Left kidney (tissue), 8 donors: ENCODE data around the gene AAMDC. TPM values are rescaled to one million over a fixed set of nuclear protein-coding genes. Genes with fewer than 3 reads are reported as not detected.

Experiments
- DNase-seq: peaks from one replicate; pipeline ENCODE4 v3.0.0-alpha.2; 2013
- long read RNA-seq, 8 donors: transcript quantifications; one replicate each; lab custom pipeline, GENCODE V29; 2026
- polyA plus RNA-seq: library from polyadenylated mRNA; unstranded; fragments of 120-200 nt; gene quantifications from one replicate; pipeline ENCODE4 v1.2.1, GENCODE V29; 2013; ENCODE audit not compliant: insufficient read length

The AAMDC gene
- polyA plus RNA-seq, result 49.3 TPM
- long read RNA-seq, donor 1, transcript AAMDC-202 (4 exons, 531 nt), result major isoform, 16 of 29 reads
- long read RNA-seq, donor 1, transcript AAMDC-206 (5 exons, 579 nt), result minor isoform, 7 of 29 reads
- long read RNA-seq, donor 1, partial matches to known transcripts, result 6 of 29 reads
- long read RNA-seq, donor 1, other reads (novel, unspliced or antisense), result 0 of 29 reads
- long read RNA-seq, donor 2, transcript AAMDC-202 (4 exons, 531 nt), result major isoform, 18 of 27 reads
- long read RNA-seq, donor 2, transcript AAMDC-206 (5 exons, 579 nt), result minor isoform, 9 of 27 reads
- long read RNA-seq, donor 2, partial matches to known transcripts, result 0 of 27 reads
- long read RNA-seq, donor 2, other reads (novel, unspliced or antisense), result 0 of 27 reads
- long read RNA-seq, donor 3, transcript AAMDC-202 (4 exons, 531 nt), result major isoform, 8 of 19 reads
- long read RNA-seq, donor 3, transcript AAMDC-206 (5 exons, 579 nt), result minor isoform, 6 of 19 reads
- long read RNA-seq, donor 3, partial matches to known transcripts, result 5 of 19 reads
- long read RNA-seq, donor 3, other reads (novel, unspliced or antisense), result 0 of 19 reads
- long read RNA-seq, donor 4, partial matches to known transcripts, result 0 of 4 reads
- long read RNA-seq, donor 4, other reads (novel, unspliced or antisense), result 0 of 4 reads
- long read RNA-seq, donor 5, transcript AAMDC-202 (4 exons, 531 nt), result major isoform, 24 of 69 reads
- long read RNA-seq, donor 5, transcript AAMDC-206 (5 exons, 579 nt), result minor isoform, 14 of 69 reads
- long read RNA-seq, donor 5, partial matches to known transcripts, result 17 of 69 reads
- long read RNA-seq, donor 5, other reads (novel, unspliced or antisense), result 12 of 69 reads
- long read RNA-seq, donor 6, transcript AAMDC-206 (5 exons, 579 nt), result major isoform, 14 of 23 reads
- long read RNA-seq, donor 6, transcript AAMDC-202 (4 exons, 531 nt), result minor isoform, 8 of 23 reads
- long read RNA-seq, donor 6, partial matches to known transcripts, result 0 of 23 reads
- long read RNA-seq, donor 6, other reads (novel, unspliced or antisense), result 0 of 23 reads
- long read RNA-seq, donor 7, transcript AAMDC-202 (4 exons, 531 nt), result major isoform, 21 of 43 reads
- long read RNA-seq, donor 7, transcript AAMDC-206 (5 exons, 579 nt), result minor isoform, 12 of 43 reads
- long read RNA-seq, donor 7, partial matches to known transcripts, result 10 of 43 reads
- long read RNA-seq, donor 7, other reads (novel, unspliced or antisense), result 0 of 43 reads
- long read RNA-seq, donor 8, transcript AAMDC-202 (4 exons, 531 nt), result major isoform, 6 of 11 reads
- long read RNA-seq, donor 8, partial matches to known transcripts, result 0 of 11 reads
- long read RNA-seq, donor 8, other reads (novel, unspliced or antisense), result 0 of 11 reads

DNA sequence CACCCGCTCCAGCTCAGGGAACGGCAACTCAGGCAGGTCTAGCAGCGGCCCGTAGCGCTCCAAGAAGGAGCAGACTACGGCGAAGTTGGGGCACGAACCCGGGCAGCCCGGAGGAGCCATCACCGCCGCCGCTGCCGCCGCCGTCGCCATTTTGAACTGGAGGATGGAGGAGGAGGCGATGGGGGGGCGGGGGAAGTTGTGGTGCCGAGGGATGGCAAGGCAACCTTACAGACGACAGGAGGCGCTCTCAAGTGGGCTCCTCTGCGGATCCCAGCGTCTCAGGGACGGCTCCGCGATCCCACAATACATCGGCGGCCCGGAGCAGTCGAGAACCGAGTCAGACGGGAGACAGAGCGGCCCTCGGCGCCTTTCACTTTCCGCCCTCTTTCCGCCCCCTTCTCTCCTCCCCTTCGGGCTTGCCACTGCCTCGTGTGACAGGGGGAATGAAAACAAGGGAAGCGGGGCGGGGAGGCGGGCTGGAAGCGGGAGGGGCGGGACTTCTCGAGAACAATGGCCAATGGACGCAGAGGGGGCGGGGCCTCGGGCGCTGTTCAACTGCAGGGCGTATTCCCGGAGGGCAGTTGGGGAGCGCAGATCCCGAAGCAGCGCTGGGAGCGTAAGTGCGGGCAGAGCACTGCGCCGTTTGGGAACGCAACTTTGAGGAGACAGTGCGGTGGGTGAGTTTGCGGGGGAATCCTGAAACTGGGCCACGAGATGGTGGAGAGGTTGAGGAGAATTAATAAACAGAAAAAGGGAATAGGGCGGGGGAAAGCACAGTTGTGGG lies at the start of gene AAMDC, which contains the start of gene RSF1:
Gene AAMDC (plus strand): TSS at position 580 of the 784 bp plus-strand sequence. CDS start 21,353 bp downstream, outside the sequence.
Gene RSF1 (minus strand): TSS at position 158 of the 784 bp plus-strand sequence. CDS start 8 bp downstream, at position 150.
- peak; percentile 98 for DNase-seq

DNA sequence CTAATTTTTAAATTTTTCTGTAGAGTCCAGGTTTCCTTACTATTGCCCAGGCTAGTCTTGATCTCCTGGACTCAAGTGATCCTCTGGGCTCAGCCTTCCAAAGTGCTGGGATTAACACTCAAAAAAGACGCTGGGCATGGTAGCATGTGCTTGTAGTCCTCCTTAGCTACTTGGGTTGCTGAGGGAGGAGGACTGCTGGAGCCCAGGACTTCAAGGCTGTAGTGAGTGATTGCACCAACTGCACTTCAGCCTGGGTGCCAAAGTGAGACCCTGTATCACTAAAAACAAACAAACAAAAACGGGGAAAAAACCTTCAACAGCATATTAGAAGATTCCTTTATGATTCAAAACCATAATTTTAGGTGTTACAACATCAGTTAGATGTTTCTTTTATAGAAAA lies 45.0 kb upstream of the AAMDC start:
- no peak for DNase-seq

DNA sequence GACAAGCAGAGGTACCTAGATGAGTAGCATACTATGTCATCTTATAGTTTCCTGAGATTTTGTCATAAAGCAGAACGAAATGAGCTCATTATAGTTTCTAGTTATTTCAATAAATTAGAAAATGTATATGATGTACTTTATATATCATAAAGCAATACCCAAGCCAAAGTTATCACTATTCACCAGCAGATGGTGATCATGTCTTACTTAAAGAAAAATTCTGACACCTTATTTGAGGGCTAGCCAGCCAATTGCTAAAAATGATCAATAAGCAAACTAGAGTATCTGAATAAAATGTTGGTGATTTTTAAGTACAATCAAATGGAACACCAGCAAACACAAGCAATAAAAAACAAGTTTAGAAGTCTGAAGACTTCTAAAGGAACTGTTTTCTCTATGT lies 44.5 kb upstream of the AAMDC start:
- DNase-seq, result no peak

DNA sequence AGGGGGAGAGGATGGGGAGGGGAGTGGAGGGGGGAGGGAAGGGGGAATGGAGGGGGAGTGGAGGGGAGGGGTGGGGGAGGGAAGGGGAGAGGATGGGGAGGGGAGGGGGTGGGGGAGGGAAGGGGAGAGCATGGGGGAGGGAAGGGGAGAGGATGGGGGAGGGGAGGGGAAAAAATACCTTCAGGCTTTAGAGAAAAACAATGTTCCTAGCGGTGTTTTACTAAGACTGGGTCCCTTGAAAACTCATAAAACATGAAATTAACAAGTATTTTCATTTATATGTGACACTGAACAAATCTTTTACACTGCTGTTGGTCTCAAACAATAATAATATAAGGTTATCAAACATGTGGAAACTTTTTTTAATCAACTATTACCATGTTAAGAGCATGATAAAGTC lies 42.8 kb upstream of the AAMDC start:
- DNase-seq, result no peak

DNA sequence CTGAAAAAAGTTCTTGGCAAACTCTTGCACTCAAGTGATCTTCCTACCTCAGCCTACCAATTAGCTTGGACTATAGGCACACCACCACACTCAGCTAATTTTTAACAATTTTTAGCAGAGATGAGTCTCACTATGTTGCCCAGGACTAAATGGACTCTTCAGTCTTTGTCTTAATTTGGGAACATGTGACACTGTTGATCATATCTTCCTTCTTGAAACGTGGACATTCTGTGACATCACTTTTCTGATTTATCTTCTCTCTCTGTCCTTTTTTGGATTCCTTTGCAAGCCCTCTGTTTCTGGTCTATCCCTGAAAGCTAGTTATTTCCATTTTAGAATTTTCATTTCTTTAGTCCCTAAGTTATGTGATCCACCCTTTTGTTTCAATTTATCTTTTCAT lies 42.4 kb upstream of the AAMDC start:
- no peak for DNase-seq

DNA sequence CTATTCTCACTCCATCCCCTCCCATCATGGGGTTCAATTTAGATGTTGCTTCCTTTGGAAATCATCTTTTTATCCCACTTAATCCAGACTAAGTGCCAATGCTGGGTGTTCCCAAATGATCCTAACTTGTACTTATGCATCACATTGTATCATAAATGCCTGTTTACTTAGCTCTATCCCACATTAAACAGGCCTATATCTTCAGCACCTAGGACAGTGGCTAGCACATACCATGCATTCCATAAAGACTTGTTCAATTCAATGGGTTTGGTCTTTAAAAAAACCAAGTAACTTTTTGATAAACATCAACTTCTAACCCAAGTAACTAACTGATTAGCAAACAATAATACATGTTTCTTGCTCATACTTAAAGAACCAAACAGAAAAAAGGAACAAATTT lies 41.0 kb upstream of the AAMDC start:
- DNase-seq, result peak; percentile 28

DNA sequence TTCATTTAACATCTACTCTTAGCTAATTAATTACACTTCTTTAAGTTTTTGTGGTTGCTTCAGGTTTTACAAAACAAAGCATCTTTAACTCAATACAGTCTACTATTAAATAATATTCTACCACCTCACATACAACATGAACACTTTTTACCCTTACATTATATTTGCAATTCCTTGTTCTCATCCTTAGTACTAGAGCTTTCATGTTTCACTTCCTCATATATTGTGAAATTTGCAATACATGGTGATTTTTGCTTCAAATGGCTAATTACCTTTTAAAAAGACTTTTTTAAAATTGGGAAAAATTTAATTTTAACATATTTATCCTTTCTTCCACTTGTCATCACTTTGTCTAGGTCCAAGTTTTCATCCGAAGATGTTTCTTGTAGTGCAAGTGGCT lies 37.9 kb upstream of the AAMDC start:
- DNase-seq, result no peak

DNA sequence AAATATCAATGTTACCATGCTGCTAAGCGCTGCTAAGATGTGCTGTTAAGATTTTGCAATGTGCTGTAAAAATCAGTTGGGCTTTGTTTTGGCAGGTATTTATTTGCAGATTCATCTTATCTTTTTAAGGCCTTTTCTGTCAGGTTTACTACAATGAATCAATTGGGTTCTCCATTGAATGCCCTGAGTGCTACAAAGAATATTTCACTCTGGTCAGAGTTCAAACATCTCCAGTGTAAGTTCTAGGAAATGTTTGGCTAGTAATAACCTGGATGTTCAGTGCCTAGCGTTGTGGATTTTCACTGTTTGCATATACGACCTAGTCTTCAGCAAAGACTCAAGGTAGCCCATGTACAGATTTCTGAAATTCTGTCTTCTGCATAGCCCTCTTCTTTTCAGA lies 36.4 kb upstream of the AAMDC start:
- DNase-seq, result no peak

DNA sequence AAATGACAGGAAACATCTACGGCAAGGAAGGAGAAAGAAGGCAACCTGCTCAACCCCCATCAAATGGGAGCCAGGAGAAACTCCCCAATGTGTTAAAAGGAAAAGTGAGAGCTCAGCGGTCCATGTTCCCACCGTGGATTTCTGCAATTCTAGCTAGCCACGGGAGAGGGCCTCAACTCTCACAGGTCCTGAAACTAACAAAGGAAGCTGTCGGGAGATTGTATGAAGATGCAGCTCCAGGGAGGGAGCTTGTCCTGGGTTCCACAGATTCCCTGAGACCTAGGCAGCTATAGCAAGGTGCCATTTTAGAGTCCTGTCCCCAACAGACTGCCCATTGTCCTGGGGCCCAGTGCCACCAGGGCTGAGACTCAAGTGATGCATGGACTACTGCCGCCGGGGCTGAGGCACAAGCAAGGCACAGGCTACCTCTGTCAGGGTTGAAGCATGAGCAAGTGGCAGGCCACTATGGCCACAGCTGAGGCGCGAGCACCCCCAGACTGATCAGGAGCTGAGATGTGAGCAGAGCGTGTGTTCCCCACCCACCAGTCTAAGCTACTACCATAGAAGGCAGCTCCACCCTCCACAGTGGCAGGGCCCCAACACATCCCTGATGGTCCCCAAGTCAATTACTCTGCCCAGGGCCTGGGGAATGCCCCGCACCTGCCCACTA lies 31.7 kb upstream of the AAMDC start:
- no peak for DNase-seq

DNA sequence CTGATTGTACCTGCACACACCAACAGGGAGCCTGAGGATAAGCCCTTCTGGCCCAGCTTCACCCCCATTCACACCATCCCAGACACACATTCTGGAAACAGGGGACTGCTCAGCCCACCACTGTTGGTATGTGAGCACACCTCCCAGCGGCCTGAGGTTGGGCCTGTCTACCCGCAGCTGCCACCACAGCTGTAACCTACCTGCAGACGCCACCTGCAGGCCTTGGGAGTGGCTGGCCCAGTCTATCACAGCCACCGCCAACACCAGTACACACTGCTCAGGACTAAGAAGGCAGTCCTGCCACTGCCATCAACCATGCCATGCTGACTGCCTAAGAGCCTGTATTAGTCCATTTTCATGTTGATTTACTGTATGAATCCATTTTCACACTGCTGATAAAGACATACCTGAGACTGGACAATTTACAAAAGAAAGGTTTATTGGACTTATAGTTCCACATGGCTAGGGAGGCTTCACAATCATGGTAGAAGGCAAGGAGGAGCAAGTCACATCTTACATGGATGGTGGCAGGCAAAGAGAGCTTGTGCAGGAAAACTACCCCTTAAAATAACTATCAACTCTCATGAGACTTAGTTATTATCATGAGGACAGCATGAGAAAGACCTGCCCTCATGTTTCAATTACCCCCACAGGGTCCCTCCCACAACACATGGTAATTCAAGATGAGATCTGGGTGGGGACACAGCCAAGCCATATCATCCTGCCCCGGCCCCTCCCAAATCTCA lies 31.0 kb upstream of the AAMDC start:
- no peak for DNase-seq

DNA sequence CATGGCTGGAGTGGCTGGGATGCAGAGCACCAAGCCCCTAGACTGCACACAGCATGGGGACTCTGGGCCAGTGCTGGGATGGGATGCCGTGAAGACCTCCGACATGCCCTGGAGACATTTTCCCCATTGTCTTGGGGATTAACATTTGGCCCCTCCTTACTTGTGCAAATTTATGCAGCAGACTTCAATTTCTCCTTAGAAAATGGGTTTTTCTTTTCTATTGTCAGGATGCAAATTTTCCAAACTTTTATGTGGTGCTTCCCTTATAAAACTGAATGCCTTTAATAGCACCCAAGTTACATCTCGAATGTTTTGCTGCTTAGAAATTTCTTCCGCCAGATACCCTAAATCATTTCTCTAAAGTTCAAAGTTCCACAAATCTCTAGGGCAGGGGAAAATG lies 29.6 kb upstream of the AAMDC start:
- DNase-seq, result no peak

DNA sequence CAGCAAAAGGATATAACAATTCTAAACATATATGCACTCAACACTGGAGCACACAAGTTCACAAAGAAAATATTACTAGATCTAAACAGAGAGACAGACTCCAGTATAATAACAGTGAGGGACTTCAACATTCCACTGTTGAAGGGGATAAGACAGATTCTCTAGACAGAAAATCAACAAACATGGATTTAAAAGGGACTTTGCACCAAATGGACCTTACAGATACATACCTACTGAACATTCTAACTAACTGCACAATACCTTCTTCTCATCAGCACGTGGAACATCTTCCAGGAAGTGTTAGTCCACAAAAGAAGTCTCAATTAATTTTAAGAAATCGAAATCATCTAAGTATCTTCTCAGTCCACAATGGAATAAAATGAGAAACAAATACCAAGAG lies 27.0 kb upstream of the AAMDC start:
- DNase-seq, result no peak

DNA sequence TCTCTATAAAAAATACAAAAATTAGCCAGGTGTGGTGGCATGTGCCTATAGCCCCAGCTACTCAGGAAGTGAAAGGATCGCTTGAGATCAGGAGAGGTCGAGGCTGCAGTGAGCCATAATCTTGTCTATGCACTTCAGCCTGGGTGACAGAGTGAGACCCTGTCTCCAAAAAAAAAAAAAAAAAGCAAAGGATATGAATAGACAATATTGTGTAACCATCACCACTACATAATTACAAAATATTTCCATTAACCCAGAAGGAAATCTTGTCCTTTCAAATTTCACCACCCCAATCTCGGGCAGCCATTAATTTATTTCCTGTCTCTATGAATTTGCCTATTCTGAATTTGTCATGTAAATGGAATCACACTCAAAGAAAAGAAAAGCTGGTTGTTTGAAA lies 21.6 kb upstream of the AAMDC start:
- no peak for DNase-seq

DNA sequence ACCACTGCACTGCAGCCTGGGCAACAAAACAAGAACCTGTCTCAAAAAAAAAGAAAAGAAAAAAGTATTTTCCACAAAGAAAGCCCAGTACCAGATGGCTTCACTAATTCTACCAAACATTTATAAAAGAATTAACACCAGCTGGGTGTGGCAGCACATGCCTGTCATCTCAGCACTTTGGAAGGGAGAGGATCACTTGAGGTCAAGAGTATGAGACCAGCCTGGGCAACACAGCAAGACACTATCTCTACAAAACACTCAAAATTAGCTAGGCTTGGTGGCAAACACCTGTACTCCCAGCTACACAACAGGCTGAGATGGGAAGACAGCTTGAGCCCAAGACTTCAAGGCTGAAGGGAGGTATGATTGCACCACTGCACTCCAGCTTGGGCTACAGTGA lies 20.5 kb upstream of the AAMDC start:
- no peak for DNase-seq

DNA sequence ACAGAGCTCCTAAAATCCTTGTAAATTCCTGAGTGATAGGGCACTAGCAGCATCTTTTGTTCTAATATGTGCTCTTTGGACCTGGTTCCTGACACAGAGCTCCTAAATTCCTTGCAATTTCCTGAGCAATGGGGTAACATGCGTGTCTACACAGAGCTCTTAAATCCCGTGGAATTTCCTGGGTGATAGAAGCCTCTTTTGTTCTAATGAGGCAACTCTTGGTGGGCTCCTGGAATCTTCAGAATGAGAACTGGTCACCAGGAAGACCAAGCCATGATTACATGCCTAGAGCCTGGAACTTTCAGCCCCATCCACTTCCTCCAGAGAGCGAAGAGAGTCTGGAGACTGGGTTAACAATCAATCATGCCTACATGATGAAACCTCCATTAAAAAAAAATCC lies 19.5 kb upstream of the AAMDC start:
- DNase-seq, result no peak

DNA sequence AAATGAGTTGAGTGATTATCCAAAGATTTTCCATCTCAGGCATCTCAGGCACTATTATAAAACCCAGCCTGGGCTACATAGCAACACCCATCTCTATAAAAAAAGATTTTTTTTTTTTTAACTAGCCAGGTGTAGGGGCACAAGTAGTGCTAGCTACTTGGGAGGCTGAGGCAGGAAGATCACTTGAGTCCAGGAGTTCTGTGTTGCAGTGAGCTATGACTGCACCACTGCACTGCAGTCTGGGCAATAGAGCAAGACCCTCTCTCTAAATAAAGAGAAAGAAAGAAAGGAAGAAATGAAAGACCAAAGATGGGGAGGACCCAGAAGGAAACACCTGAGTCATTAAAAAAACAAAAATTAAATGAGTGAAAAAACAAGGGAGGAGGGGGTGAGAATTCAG lies 14.5 kb upstream of the AAMDC start:
- no peak for DNase-seq

DNA sequence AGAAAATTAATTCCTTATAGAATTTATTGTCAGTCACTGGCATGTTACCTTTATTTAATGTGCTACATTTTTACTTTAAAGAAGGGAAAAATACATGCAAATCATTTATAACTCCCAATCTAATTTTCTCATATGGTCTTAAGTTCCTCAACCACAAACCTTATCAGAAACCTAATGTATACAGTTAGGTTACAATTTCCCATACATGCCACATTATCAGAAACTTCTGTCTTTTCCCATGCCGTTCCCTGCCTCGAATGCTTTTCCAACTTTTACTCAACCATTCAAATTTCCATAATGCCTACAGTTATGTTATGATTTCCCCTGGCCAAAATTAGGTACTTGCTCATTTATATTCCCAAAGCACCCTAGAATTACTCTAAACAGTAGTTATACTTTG lies 14.0 kb upstream of the AAMDC start:
- no peak for DNase-seq

DNA sequence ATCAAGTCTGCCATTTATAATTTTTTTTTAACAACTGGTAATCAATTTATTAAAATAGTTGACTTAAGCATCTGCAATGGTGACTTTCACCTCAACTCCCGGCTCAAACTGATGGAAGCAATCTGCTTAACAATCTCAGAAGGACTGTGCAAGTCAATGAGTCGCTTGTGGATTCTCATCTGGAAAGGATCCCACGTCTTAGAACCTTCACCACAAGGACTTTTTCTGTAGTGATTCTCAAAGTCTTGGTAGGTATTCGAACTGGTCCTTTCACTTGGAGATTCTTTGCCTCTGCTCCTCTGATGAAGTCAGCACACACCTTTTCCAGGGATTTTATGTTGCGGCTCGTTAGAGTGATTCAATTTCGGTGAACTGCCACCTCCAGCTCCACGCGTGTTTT lies 7.7 kb upstream of the AAMDC start:
- no peak for DNase-seq

DNA sequence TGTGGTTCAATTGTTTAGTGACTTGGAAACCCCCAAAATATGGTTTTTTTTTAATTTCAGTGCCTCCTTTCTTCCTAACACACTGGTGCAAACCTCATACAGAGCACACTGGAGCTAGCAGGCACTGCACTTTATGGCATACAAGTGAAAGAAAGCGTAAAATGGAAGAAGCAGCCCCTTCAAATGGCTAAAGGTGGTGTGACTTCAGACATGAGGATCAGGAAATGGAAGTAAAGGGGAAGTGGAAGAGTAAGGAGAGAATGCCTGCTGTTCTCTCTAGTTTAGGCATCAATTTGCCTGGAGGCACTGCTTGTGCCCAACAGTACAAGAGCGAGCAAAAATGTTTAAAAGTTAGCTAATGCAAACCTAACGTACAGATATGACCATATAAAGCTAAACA lies 6.1 kb upstream of the AAMDC start:
- no peak for DNase-seq

DNA sequence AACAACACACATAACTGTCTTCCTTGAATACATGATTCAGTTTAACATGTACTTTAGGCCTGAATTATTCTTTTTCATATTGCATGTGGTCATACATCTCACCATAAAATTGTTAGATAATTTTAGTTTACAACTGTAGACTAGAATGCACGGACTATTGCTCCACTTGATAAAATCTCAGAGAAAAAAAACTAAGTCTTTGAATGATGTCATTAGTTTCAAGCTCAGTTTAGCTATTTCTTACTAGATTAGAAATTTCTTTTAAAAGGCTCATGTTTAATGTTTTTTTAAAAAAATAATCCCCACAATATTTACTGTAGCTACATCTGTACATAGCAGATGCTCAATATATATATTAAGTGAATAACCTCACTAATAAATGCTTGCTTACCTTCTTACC lies 5.5 kb upstream of the AAMDC start:
- DNase-seq, result no peak
